SK-N-SH (cell line): Measurements from ENCODE around the gene RASGRF1. TPM values are rescaled to one million over a fixed set of nuclear protein-coding genes. Genes with fewer than 3 reads are reported as not detected.

Experiments used
- CTCF ChIA-PET: fragments of 300-600, 350-600 bp; formaldehyde crosslinking; extraction: SDS; loops from one replicate; lab custom pipeline; 2021; lab: Yijun Ruan, JAX
- POLR2A ChIA-PET: fragments of 350-600 bp; sonication (Branson Sonifier 250); formaldehyde crosslinking; extraction: SDS; loops from one replicate; lab custom pipeline; 2020; ENCODE audit warnings: antibody characterized with exemption, inconsistent platforms; lab: Yijun Ruan, JAX
- DNase-seq: peaks from one replicate; pipeline ENCODE4 v3.0.0; 2012
- H2AFZ ChIP-seq: fragments of 200-600 bp; sonication (generic); 2 replicates; pipeline ENCODE4 v1.8.1; 2016; ENCODE audit warnings: antibody characterized with exemption, mild to moderate bottlenecking, low read depth
- H3F3A ChIP-seq: fragments of 200-600 bp; sonication (generic); replicated peaks from 2 replicates; pipeline ENCODE3; 2016; ENCODE audit warnings: antibody characterized with exemption, mild to moderate bottlenecking; ENCODE audit not compliant: insufficient read depth
- H3K27ac ChIP-seq, 2 experiments: fragments of 200-500 bp in 1 of 2; fragments of 200-600 bp in 1 of 2; sonication (Bioruptor generic) in 1 of 2; sonication (generic), shearing (Covaris generic) in 1 of 2; 2 replicates each; pipeline versions ENCODE4 v1.5.1 to v1.6.1; 2014 to 2016; ENCODE audit warnings: low read depth in 2 of 2, inconsistent platforms in 1 of 2, low read length in 1 of 2, mild to moderate bottlenecking in 1 of 2, mixed read lengths in 1 of 2
- H3K27me3 ChIP-seq: fragments of 200-600 bp; sonication (generic), shearing (Covaris generic); 2 replicates; pipeline ENCODE4 v1.6.1; 2016; ENCODE audit warnings: mixed run types; ENCODE audit not compliant: insufficient read depth
- H3K36me3 ChIP-seq, 2 experiments: fragments of 200-500 bp in 1 of 2; fragments of 200-600 bp in 1 of 2; sonication (Bioruptor generic) in 1 of 2; sonication (generic) in 1 of 2; replicated peaks in 1 of 2; 2 replicates each; pipeline versions ENCODE3 to v1.5.1; 2014 to 2016; ENCODE audit warnings: low read length in 1 of 2, mild to moderate bottlenecking in 1 of 2; ENCODE audit not compliant: insufficient read depth in 2 of 2, control insufficient read depth in 1 of 2
- H3K4me1 ChIP-seq, 2 experiments: fragments of 200-500 bp in 1 of 2; fragments of 200-600 bp in 1 of 2; sonication (Bioruptor generic) in 1 of 2; sonication (generic), shearing (Covaris generic) in 1 of 2; 2 replicates each; pipeline versions ENCODE4 v1.5.1 to v1.6.1; 2014 to 2016; ENCODE audit warnings: low read depth in 1 of 2, low read length in 1 of 2, mixed run types in 1 of 2; ENCODE audit not compliant: insufficient read depth in 2 of 2, control insufficient read depth in 1 of 2
- H3K4me2 ChIP-seq: fragments of 200-600 bp; sonication (generic), shearing (Covaris generic); 2 replicates; pipeline ENCODE4 v1.6.1; 2017; ENCODE audit warnings: mixed run types
- H3K4me3 ChIP-seq, 2 experiments: fragments of 200-500 bp in 1 of 2; fragments of 200-600 bp in 1 of 2; sonication (Bioruptor generic) in 1 of 2; sonication (generic), shearing (Covaris generic) in 1 of 2; 2 replicates each; pipeline versions ENCODE4 v1.5.1 to v1.8.1; 2014 to 2016; ENCODE audit warnings: low read depth in 2 of 2, inconsistent platforms in 1 of 2, low read length in 1 of 2, mild to moderate bottlenecking in 1 of 2, mixed read lengths in 1 of 2, moderate library complexity in 1 of 2
- H3K79me2 ChIP-seq: fragments of 200-600 bp; sonication (generic); 2 replicates; pipeline ENCODE4 v1.8.1; 2017; ENCODE audit warnings: mild to moderate bottlenecking; ENCODE audit not compliant: insufficient read depth
- H3K9ac ChIP-seq: fragments of 200-600 bp; sonication (generic); 2 replicates; pipeline ENCODE4 v1.6.1; 2017; ENCODE audit warnings: mixed run types
- H3K9me2 ChIP-seq: fragments of 200-600 bp; sonication (generic); 2 replicates; pipeline ENCODE4 v1.6.1; 2017; ENCODE audit warnings: mixed run types
- H3K9me3 ChIP-seq: fragments of 200-600 bp; sonication (generic); 2 replicates; pipeline ENCODE4 v1.6.1; 2017; ENCODE audit warnings: mixed run types, mild to moderate bottlenecking, moderate library complexity
- H4K20me1 ChIP-seq: fragments of 200-600 bp; sonication (generic); 2 replicates; pipeline ENCODE4 v1.6.1; 2017; ENCODE audit warnings: mild to moderate bottlenecking, mixed run types; ENCODE audit not compliant: insufficient read depth
- ELF1 ChIP-seq: IDR thresholded peaks from 2 replicates; pipeline ENCODE4 v1.4.0; 2012
- EP300 ChIP-seq, 2 experiments: IDR thresholded peaks; 2 replicates each; pipeline versions ENCODE4 v1.4.0 to v1.6.1; 2012; ENCODE audit warnings: borderline replicate concordance in 1 of 2, low read depth in 1 of 2, low read length in 1 of 2
- EZH2phosphoT487 ChIP-seq: fragments of 200-600 bp; sonication (generic); IDR thresholded peaks from 2 replicates; pipeline ENCODE4 v1.6.1; 2017; ENCODE audit warnings: low read depth, mixed run types, mild to moderate bottlenecking, antibody characterized with exemption, moderate library complexity, borderline replicate concordance
- FOXJ3 ChIP-seq: sonication (generic); formaldehyde crosslinking; IDR thresholded peaks from 2 replicates; pipeline ENCODE4 v1.5.1; 2020; ENCODE audit warnings: mild to moderate bottlenecking, missing genetic modification reagents
- FOXM1 ChIP-seq: IDR thresholded peaks from 2 replicates; pipeline ENCODE4 v1.4.0; 2012; ENCODE audit warnings: low read depth, mild to moderate bottlenecking
- GATA2 ChIP-seq: sonication (generic); formaldehyde crosslinking; IDR thresholded peaks from 2 replicates; pipeline ENCODE4 v1.5.0; 2020; ENCODE audit warnings: mild to moderate bottlenecking, missing genetic modification reagents
- IRF3 ChIP-seq: fragments of 150-350 bp; IDR thresholded peaks from 2 replicates; pipeline ENCODE4 v1.6.1; 2016; ENCODE audit warnings: mild to moderate bottlenecking, low read depth, low read length
- MAX ChIP-seq: IDR thresholded peaks from 2 replicates; pipeline ENCODE4 v1.4.0; 2012; ENCODE audit warnings: low read depth
- PBX3 ChIP-seq: IDR thresholded peaks from 2 replicates; pipeline ENCODE4; 2012
- POLR2AphosphoS5 ChIP-seq: IDR thresholded peaks from 2 replicates; pipeline ENCODE4 v1.6.1; 2012; ENCODE audit warnings: low read depth, low read length
- RAD21 ChIP-seq: IDR thresholded peaks from 2 replicates; pipeline ENCODE4 v1.6.1; 2012; ENCODE audit warnings: mild to moderate bottlenecking, low read length
- RCOR1 ChIP-seq: fragments of 150-350 bp; IDR thresholded peaks from 2 replicates; pipeline ENCODE4 v1.6.1; 2017; ENCODE audit warnings: antibody characterized with exemption, low read length
- REST ChIP-seq: IDR thresholded peaks from 2 replicates; pipeline ENCODE4 v1.6.1; 2012; ENCODE audit warnings: mild to moderate bottlenecking, low read depth, low read length, moderate library complexity
- RXRA ChIP-seq: IDR thresholded peaks from 2 replicates; pipeline ENCODE4 v1.4.0; 2012; ENCODE audit warnings: low read depth, mild to moderate bottlenecking, borderline replicate concordance
- SIN3A ChIP-seq: IDR thresholded peaks from 2 replicates; pipeline ENCODE4 v1.6.1; 2012; ENCODE audit warnings: low read depth, mild to moderate bottlenecking, low read length, moderate library complexity, borderline replicate concordance
- TAF1 ChIP-seq: IDR thresholded peaks from 2 replicates; pipeline ENCODE4 v1.6.1; 2012; ENCODE audit warnings: low read depth, mild to moderate bottlenecking, low read length, moderate library complexity, borderline replicate concordance
- ZBTB33 ChIP-seq: IDR thresholded peaks from 2 replicates; pipeline ENCODE4 v1.4.0; 2012; ENCODE audit warnings: low read depth, borderline replicate concordance
- WGBS: methylation state at CpG from one replicate; pipeline ENCODE4 v1.1.6; 2017; ENCODE audit warnings: low lambda C conversion rate; 5-methylcytosine and 5-hydroxymethylcytosine counted together
- polyA plus RNA-seq, 3 experiments: library from polyadenylated mRNA; depleted of rRNA; stranded (reverse); fragments of >200 nt; gene quantifications; 2 replicates each; pipeline ENCODE4 v1.2.3, GENCODE V29; 2012

The RASGRF1 gene
- polyA plus RNA-seq, 1 of the 3 experiments (the other 2 are of a cell fraction): 0.10 TPM

GRCh38 chr15:78925076-78925624, 165.4 kb downstream of the RASGRF1 start (continued):
- TF ChIP-seq REST: no peak
- TF ChIP-seq ZBTB33: no peak
- TF ChIP-seq TAF1: no peak
- TF ChIP-seq MAX: no peak
- TF ChIP-seq GATA2 (CRISPR knock-in tag): no peak

- Histone ChIP-seq H3K27me3 (no peaks in the 10 kb centered on the region), H3K79me2 (peaks cover 8% of the 10 kb centered on the region; the same call in 1 of the 2 replicates), H2AFZ (no peak overlapping the region), H3K9ac (no peak overlapping the region), H3K4me3 (no peak overlapping the region), H3K36me3 (peaks cover 34 to 45% of the 10 kb centered on the region in 2 experiments), H3F3A (no peaks in the 10 kb centered on the region), H3K9me3 (no peaks in the 10 kb centered on the region), H3K4me1 (no peaks in the 10 kb centered on the region), H3K27ac (no peak overlapping the region), H3K4me2 (no peak overlapping the region), H3K9me2 (no peaks in the 10 kb centered on the region), H4K20me1 (0 out of 2 replicates have a peak, but pooled peaks cover 4% of the 10 kb centered on the region)
- WGBS: 94% methylated on average over 17 of the region's 18 CpGs
- ChIA-PET POLR2A (interaction anchor here (0.6 kb wide), 1 partner anchor 10 kb away, joined by 3 read pairs; no protein-coding TSS in a partner anchor), CTCF (interaction anchor here (2.3 to 8.0 kb wide), 2 partner anchors 15 to 55 kb away, joined by 9 to 59 read pairs; no protein-coding TSS in a partner anchor)
- no peak for DNase-seq
- no peak for TF ChIP-seq FOXM1
- TF ChIP-seq IRF3: no peak
- no peak for TF ChIP-seq GATA2 (CRISPR knock-in tag)
- TF ChIP-seq POLR2AphosphoS5: no peak
- TF ChIP-seq EP300 (IDR thresholded peaks at IDR 0.05; ENCODE audit: borderline replicate concordance in 1 of 2, low read depth in 1 of 2, low read length in 1 of 2): no peak
- TF ChIP-seq RXRA: no peak
- TF ChIP-seq RAD21: no peak
- TF ChIP-seq RCOR1: no peak
- no peak for TF ChIP-seq EZH2phosphoT487
- no peak for TF ChIP-seq FOXJ3
- no peak for TF ChIP-seq PBX3
- TF ChIP-seq ELF1: no peak
- no peak for TF ChIP-seq SIN3A
Measured at GRCh38 chr15:78923480-78924360, 166.9 kb downstream of the RASGRF1 start.
